H9 (cell line): Measurements from ENCODE around the gene USP53. TPM values are rescaled to one million over a fixed set of nuclear protein-coding genes. Genes with fewer than 3 reads are reported as not detected.

ENCODE experiments used
- DNase-seq: peaks from one replicate; pipeline ENCODE4 v3.0.0-alpha.2; 2017
- H2AFZ ChIP-seq: one replicate; pipeline ENCODE4 v1.6.1; 2013; ENCODE audit warnings: mild to moderate bottlenecking, low read length, control low read depth, moderate library complexity
- H2AK5ac ChIP-seq: 2 replicates; pipeline ENCODE4 v1.6.1; 2013; ENCODE audit warnings: low read length, control low read depth, mixed read lengths; ENCODE audit not compliant: insufficient read length
- H2BK120ac ChIP-seq: one replicate; pipeline ENCODE4 v1.6.1; 2013; ENCODE audit warnings: low read depth, mild to moderate bottlenecking, low read length, control low read depth, inconsistent platforms; ENCODE audit not compliant: poor library complexity, severe bottlenecking
- H2BK12ac ChIP-seq: 2 replicates; pipeline ENCODE4 v1.6.1; 2013; ENCODE audit warnings: low read length, control low read depth, mixed read lengths, low read depth; ENCODE audit not compliant: insufficient read length
- H2BK15ac ChIP-seq: 2 replicates; pipeline ENCODE4 v1.6.1; 2013; ENCODE audit warnings: low read depth, low read length, control low read depth
- H2BK20ac ChIP-seq: one replicate; pipeline ENCODE4 v1.6.1; 2013; ENCODE audit warnings: low read depth, mild to moderate bottlenecking, low read length, control low read depth, inconsistent platforms; ENCODE audit not compliant: poor library complexity, severe bottlenecking
- H2BK5ac ChIP-seq: 2 replicates; pipeline ENCODE4 v1.6.1; 2013; ENCODE audit warnings: low read length, control low read depth, mixed read lengths; ENCODE audit not compliant: insufficient read length
- H3K14ac ChIP-seq: 2 replicates; pipeline ENCODE4 v1.6.1; 2013; ENCODE audit warnings: low read length, control low read depth; ENCODE audit not compliant: insufficient read depth
- H3K18ac ChIP-seq: 2 replicates; pipeline ENCODE4 v1.6.1; 2013; ENCODE audit warnings: low read depth, mild to moderate bottlenecking, mixed read lengths, low read length, control low read depth; ENCODE audit not compliant: insufficient read length
- H3K23ac ChIP-seq: 2 replicates; pipeline ENCODE4 v1.6.1; 2013; ENCODE audit warnings: low read length, control low read depth, mixed read lengths, low read depth; ENCODE audit not compliant: insufficient read length
- H3K23me2 ChIP-seq: 2 replicates; pipeline ENCODE4 v1.6.1; 2013; ENCODE audit warnings: low read depth, mild to moderate bottlenecking, mixed read lengths, low read length, control low read depth; ENCODE audit not compliant: insufficient read length, poor library complexity, severe bottlenecking
- H3K27ac ChIP-seq: 2 replicates; pipeline ENCODE4 v1.5.1; 2013; ENCODE audit warnings: low read length, control low read depth, mixed read lengths, low read depth; ENCODE audit not compliant: insufficient read length
- H3K27me3 ChIP-seq: 2 replicates; pipeline ENCODE4 v1.6.1; 2013; ENCODE audit warnings: low read length, control low read depth, inconsistent platforms; ENCODE audit not compliant: insufficient read depth
- H3K4ac ChIP-seq: 2 replicates; pipeline ENCODE4 v1.6.1; 2013; ENCODE audit warnings: low read depth, mild to moderate bottlenecking, control low read depth, inconsistent platforms, low read length, moderate library complexity
- H3K4me1 ChIP-seq: 2 replicates; pipeline ENCODE4 v1.6.1; 2013; ENCODE audit warnings: low read length, control low read depth, inconsistent platforms; ENCODE audit not compliant: insufficient read depth
- H3K4me2 ChIP-seq: 2 replicates; pipeline ENCODE4 v1.6.1; 2013; ENCODE audit warnings: low read length, control low read depth, mixed read lengths; ENCODE audit not compliant: insufficient read length, insufficient read depth
- H3K56ac ChIP-seq: 2 replicates; pipeline ENCODE4 v1.6.1; 2013; ENCODE audit warnings: low read depth, mild to moderate bottlenecking, mixed read lengths, low read length, control low read depth; ENCODE audit not compliant: insufficient read length
- H3K79me1 ChIP-seq: 2 replicates; pipeline ENCODE4 v1.6.1; 2013; ENCODE audit warnings: low read depth, mild to moderate bottlenecking, moderate library complexity, low read length, control low read depth, inconsistent platforms; ENCODE audit not compliant: insufficient read depth, poor library complexity, severe bottlenecking
- H3K79me2 ChIP-seq: 2 replicates; pipeline ENCODE4 v1.6.1; 2013; ENCODE audit warnings: low read length, control low read depth, inconsistent platforms; ENCODE audit not compliant: insufficient read depth
- H3K9ac ChIP-seq: 2 replicates; pipeline ENCODE4 v1.6.1; 2013; ENCODE audit warnings: low read length, control low read depth, mixed read lengths; ENCODE audit not compliant: insufficient read length; ENCODE audit errors: extremely low read depth
- H3K9me3 ChIP-seq: one replicate; pipeline ENCODE4 v1.6.1; 2013; ENCODE audit warnings: low read depth, low read length, inconsistent platforms; ENCODE audit not compliant: control insufficient read depth
- H3T11ph ChIP-seq: one replicate; pipeline ENCODE4 v1.6.1; 2013; ENCODE audit warnings: mild to moderate bottlenecking, low read length, control low read depth, inconsistent platforms
- H4K20me1 ChIP-seq: one replicate; pipeline ENCODE4 v1.6.1; 2013; ENCODE audit not compliant: control insufficient read depth, insufficient read length, insufficient read depth
- H4K5ac ChIP-seq: 2 replicates; pipeline ENCODE4 v1.6.1; 2013; ENCODE audit warnings: low read depth, mild to moderate bottlenecking, mixed read lengths, low read length, control low read depth; ENCODE audit not compliant: insufficient read length
- H4K8ac ChIP-seq: replicated peaks from 2 replicates; pipeline ENCODE4 v1.6.1; 2013; ENCODE audit warnings: low read length, control low read depth, mixed read lengths, low read depth; ENCODE audit not compliant: insufficient read length
- H4K91ac ChIP-seq: 2 replicates; pipeline ENCODE4 v1.6.1; 2013; ENCODE audit warnings: low read depth, mild to moderate bottlenecking, moderate library complexity, mixed read lengths, low read length, control low read depth; ENCODE audit not compliant: insufficient read length
- H3K27ac Mint-ChIP-seq, 3 experiments: 2 replicates in 2 of 3; 3 replicates in 1 of 3; pipeline ENCODE4 v1.8.0; 2020 to 2021; ENCODE audit warnings: mixed read lengths in 3 of 3, mild to moderate bottlenecking in 1 of 3, moderate library complexity in 1 of 3
- H3K27me3 Mint-ChIP-seq: 2 replicates; pipeline ENCODE4 v1.8.0; 2021; ENCODE audit warnings: low read depth, mild to moderate bottlenecking, moderate library complexity, mixed read lengths
- H3K36me3 Mint-ChIP-seq, 3 experiments: 2 replicates in 2 of 3; 3 replicates in 1 of 3; pipeline ENCODE4 v1.8.0; 2020 to 2021; ENCODE audit warnings: low read depth in 3 of 3, mixed read lengths in 3 of 3; ENCODE audit not compliant: insufficient read depth in 1 of 3
- H3K4me1 Mint-ChIP-seq, 2 experiments: 2 replicates each; pipeline ENCODE4 v1.8.0; 2020; ENCODE audit warnings: mixed read lengths in 2 of 2
- H3K4me3 Mint-ChIP-seq, 2 experiments: 2 replicates in 1 of 2; 3 replicates in 1 of 2; pipeline ENCODE4 v1.8.0; 2020 to 2021; ENCODE audit warnings: mild to moderate bottlenecking in 2 of 2, mixed read lengths in 2 of 2, moderate library complexity in 1 of 2
- H3K9me3 Mint-ChIP-seq, 2 experiments: 2 replicates in 1 of 2; 3 replicates in 1 of 2; pipeline ENCODE4 v1.8.0; 2020; ENCODE audit warnings: mild to moderate bottlenecking in 2 of 2, mixed read lengths in 2 of 2, moderate library complexity in 1 of 2
- WGBS: extraction: QIAGEN DNeasy Blood & Tissue Kit; methylation state at CpG from one replicate; pipeline ENCODE4 v1.1.7; 2013; ENCODE audit warnings: missing lambda C conversion rate, low lambda C conversion rate, mixed read lengths; ENCODE audit not compliant: insufficient read length; ENCODE audit errors: extremely low coverage; 5-methylcytosine and 5-hydroxymethylcytosine counted together
- total RNA-seq: library from RNA; stranded (reverse); gene quantifications from 2 replicates; pipeline ENCODE4 v1.2.1, GENCODE V29; 2021
- TF ChIP-seq, protein P1 (sequence below): fragments of 200-600 bp; sonication (generic); conservative IDR thresholded peaks from 3 replicates; pipeline ENCODE4 v1.8.0; 2021; ENCODE audit warnings: antibody characterized with exemption, mild to moderate bottlenecking

The USP53 gene
- total RNA-seq, 1 experiment from 2014 or later = 18.4 TPM

DNA sequence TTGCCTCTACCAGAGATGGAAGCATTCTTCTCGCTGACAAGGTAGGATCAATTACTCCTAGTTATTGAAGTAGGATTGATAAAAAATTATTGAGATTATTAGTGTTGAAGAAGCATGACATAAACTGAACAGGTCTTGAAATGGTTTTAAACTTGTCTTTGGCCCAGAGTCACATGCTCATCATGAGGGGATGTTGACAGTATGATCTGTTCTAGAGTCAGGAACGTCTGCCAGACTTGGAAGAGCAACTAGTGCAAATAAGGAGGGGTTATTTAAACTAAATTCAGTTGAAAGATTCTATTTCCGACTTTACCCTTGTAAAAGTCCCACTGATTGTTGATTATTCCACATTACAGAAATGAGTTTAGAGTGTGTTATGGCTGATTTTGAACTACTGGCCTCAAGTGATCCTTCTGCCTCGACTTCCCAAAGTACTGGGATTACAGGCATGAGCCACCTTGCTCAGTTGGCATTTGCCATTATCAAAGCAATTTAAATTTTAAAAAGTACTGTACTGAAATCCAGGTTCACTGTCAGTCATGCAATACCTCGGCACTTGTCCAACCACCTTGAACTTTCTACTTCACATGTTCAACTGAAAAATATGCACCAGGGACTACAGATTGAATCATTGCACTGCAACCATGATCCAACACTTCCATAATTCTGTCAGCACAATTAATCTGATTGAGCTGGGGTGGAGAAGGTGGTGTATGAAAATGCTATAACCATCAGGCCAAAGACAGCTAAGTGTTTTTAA is 89.7 kb downstream of the USP53 start:
- no peaks in the 10 kb centered on the region for H3K9me3 ChIP-seq
- no peak overlapping the region for H3K27ac Mint-ChIP-seq
- H3K9ac ChIP-seq = no peak overlapping the region
- TF ChIP-seq, protein P1, sequence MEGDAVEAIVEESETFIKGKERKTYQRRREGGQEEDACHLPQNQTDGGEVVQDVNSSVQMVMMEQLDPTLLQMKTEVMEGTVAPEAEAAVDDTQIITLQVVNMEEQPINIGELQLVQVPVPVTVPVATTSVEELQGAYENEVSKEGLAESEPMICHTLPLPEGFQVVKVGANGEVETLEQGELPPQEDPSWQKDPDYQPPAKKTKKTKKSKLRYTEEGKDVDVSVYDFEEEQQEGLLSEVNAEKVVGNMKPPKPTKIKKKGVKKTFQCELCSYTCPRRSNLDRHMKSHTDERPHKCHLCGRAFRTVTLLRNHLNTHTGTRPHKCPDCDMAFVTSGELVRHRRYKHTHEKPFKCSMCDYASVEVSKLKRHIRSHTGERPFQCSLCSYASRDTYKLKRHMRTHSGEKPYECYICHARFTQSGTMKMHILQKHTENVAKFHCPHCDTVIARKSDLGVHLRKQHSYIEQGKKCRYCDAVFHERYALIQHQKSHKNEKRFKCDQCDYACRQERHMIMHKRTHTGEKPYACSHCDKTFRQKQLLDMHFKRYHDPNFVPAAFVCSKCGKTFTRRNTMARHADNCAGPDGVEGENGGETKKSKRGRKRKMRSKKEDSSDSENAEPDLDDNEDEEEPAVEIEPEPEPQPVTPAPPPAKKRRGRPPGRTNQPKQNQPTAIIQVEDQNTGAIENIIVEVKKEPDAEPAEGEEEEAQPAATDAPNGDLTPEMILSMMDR = no peak
- no peak overlapping the region for H2BK120ac ChIP-seq
- peaks cover 11% of the 10 kb centered on the region for H3K23me2 ChIP-seq
- DNase-seq = no peak
- H4K20me1 ChIP-seq = no peaks in the 10 kb centered on the region
- H2BK15ac ChIP-seq = no peak overlapping the region
- no peak overlapping the region for H3K4ac ChIP-seq
- H3K4me2 ChIP-seq = no peak overlapping the region
- H2BK20ac ChIP-seq = no peak overlapping the region
- no peak overlapping the region for H3K18ac ChIP-seq
- H2BK5ac ChIP-seq = no peak overlapping the region
- no peak overlapping the region for H4K91ac ChIP-seq
- peaks cover 0 to 6% of the 10 kb centered on the region in 2 experiments; a peak in 2 of 5 replicates for H3K9me3 Mint-ChIP-seq
- H3K4me1 Mint-ChIP-seq = peaks cover 17 to 21% of the 10 kb centered on the region in 2 experiments
- WGBS = no CpG with 5 or more reads among the region's 5 CpGs
- no peak overlapping the region for H3K56ac ChIP-seq
- H2AK5ac ChIP-seq = no peak overlapping the region
- peaks cover 12 to 17% (median 13%) of the 10 kb centered on the region in 3 experiments; a peak in 6 of 7 replicates for H3K36me3 Mint-ChIP-seq
- peaks cover 2% of the 10 kb centered on the region; the same call in 1 of the 2 replicates for H3K79me2 ChIP-seq
- H3K27me3 Mint-ChIP-seq = 0 out of 2 replicates have a peak, but pooled peaks cover 3% of the 10 kb centered on the region
- no peaks in the 10 kb centered on the region for H3K79me1 ChIP-seq
- no peak overlapping the region for H3K23ac ChIP-seq
- H2AFZ ChIP-seq = no peak overlapping the region
- no peak overlapping the region for H4K5ac ChIP-seq
- no peaks in the 10 kb centered on the region for H3K4me1 ChIP-seq
- H2BK12ac ChIP-seq = no peak overlapping the region
- no peak overlapping the region for H4K8ac ChIP-seq
- no peak overlapping the region for H3T11ph ChIP-seq
- no peak overlapping the region for H3K14ac ChIP-seq
- H3K27ac ChIP-seq = no peak overlapping the region
- H3K4me3 Mint-ChIP-seq = no peak overlapping the region
- H3K27me3 ChIP-seq = no peaks in the 10 kb centered on the region
